Small intestine (tissue), 7 donors: ENCODE measurements around the gene IRF3. TPM values are rescaled to one million over a fixed set of nuclear protein-coding genes. Genes with fewer than 3 reads are reported as not detected.

Experiments used
- DNase-seq, 2 donors: peaks; one replicate each; pipeline versions ENCODE4 v3.0.0 to v3.0.0-alpha.2; 2013
- FAIRE-seq: peaks from 2 replicates; lab custom pipeline; 2012; peaks lifted over from hg19 to GRCh38; lab: Jason Lieb, UNC
- H3K27ac ChIP-seq, 3 donors: one replicate each; pipeline ENCODE4 v1.5.1; 2013; ENCODE audit warnings: low read length in 2 of 3, mild to moderate bottlenecking in 2 of 3, control low read depth in 1 of 3, inconsistent platforms in 1 of 3, low read depth in 1 of 3, moderate library complexity in 1 of 3
- H3K27me3 ChIP-seq, 3 donors: one replicate each; pipeline ENCODE4 v1.6.1; 2013; ENCODE audit warnings: low read length in 3 of 3, inconsistent platforms in 1 of 3; ENCODE audit not compliant: control insufficient read depth in 3 of 3, insufficient read depth in 3 of 3
- H3K36me3 ChIP-seq, 3 donors: one replicate each; pipeline ENCODE4 v1.6.1; 2013; ENCODE audit warnings: low read length in 3 of 3, inconsistent platforms in 1 of 3, low read depth in 1 of 3, mild to moderate bottlenecking in 1 of 3, moderate library complexity in 1 of 3; ENCODE audit not compliant: control insufficient read depth in 3 of 3, insufficient read depth in 2 of 3
- H3K4me1 ChIP-seq, 3 donors: one replicate each; pipeline ENCODE4 v1.6.1; 2013; ENCODE audit warnings: low read length in 2 of 3, inconsistent platforms in 1 of 3, low read depth in 1 of 3, mild to moderate bottlenecking in 1 of 3, moderate library complexity in 1 of 3; ENCODE audit not compliant: control insufficient read depth in 3 of 3, insufficient read depth in 2 of 3
- H3K4me3 ChIP-seq, 3 donors: one replicate each; pipeline ENCODE4 v1.5.1; 2013; ENCODE audit warnings: low read length in 3 of 3, control low read depth in 1 of 3, inconsistent platforms in 1 of 3, low read depth in 1 of 3, mild to moderate bottlenecking in 1 of 3, moderate library complexity in 1 of 3
- H3K9me3 ChIP-seq, 2 donors: one replicate each; pipeline ENCODE4 v1.6.1; 2013; ENCODE audit warnings: low read depth in 1 of 2, low read length in 1 of 2; ENCODE audit not compliant: control insufficient read depth in 2 of 2, insufficient read depth in 1 of 2
- WGBS, 3 donors: extraction: QIAGEN DNeasy Blood & Tissue Kit; methylation state at CpG; one replicate each; pipeline ENCODE4 v1.1.7; 2013; 5-methylcytosine and 5-hydroxymethylcytosine counted together
- polyA plus RNA-seq, 4 donors: library from polyadenylated mRNA; stranded (reverse) in 3 of 4; unstranded in 1 of 4; fragments of 200-250 nt in 3 of 4; fragments of 120-200 nt in 1 of 4; gene quantifications; one replicate each; pipeline versions ENCODE4 v1.2.1 to v1.2.3, GENCODE V29; 2013
- donor health status: healthy with polysubstance abuse.
- donor health status: control.
- donor health status: control.
- donor health status: Bipolar disorder and iron deficiency.
- donor health status: healthy.

Gene IRF3
- polyA plus RNA-seq, 4 donors: 92.1 to 255 (median 119) TPM

DNA sequence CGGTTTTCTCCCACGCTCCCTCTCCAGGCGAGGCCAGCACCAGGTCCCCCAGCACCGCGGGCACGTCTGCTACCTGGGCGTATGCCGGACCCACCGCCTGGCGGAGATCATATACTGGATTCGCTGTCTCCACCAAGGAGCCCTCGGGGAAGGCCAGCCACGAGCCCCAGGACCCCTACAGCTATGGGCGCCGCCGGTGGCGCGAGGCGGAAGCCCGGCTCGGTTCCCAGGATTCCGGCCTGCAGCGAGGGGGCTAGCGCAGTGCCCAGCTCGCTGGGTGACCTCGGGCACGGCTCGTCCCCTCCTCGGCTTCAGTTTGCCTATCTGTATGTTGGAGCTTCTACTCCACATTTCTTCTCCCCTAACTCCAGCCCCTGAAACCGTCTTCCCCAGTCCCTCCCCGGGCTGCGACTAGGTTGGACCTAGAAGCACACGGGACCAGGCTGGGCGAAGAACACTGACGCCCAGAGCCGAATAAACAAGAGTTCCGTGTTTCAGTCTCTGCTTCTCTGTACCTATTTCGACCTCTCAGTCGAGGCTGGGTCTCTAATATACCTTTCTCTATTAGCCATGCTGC, 24.5 kb upstream of the IRF3 start:
- no peaks in the 10 kb centered on the region for H3K9me3 ChIP-seq
- peak overlapping the region in 2 of 3 donors; percentile 34 to 42 for H3K4me3 ChIP-seq
- H3K4me1 ChIP-seq: peaks cover 0 to 15% (median 5%) of the 10 kb centered on the region in 3 donors
- peaks cover 6 to 42% (median 8%) of the 10 kb centered on the region in 3 donors for H3K36me3 ChIP-seq
- 16 to 26% (median 18%) methylated on average over 32 to 39 of the region's 39 CpGs for WGBS, 3 donors
- peaks cover 0 to 46% (median 0%) of the 10 kb centered on the region in 3 donors for H3K27me3 ChIP-seq
- no peak for DNase-seq
- H3K27ac ChIP-seq: peak overlapping the region in 2 of 3 donors; percentile 27 to 42
- FAIRE-seq: no peak

GRCh38 chr19:49689133-49690078, 23.7 kb upstream of the IRF3 start, which contains the start of gene ADM5:
TSS of gene ADM5 (plus strand) at chr19:49689594. CDS start at chr19:49689838, 244 bp downstream.
- FAIRE-seq: no peak
- peaks cover 0 to 46% (median 0%) of the 10 kb centered on the region in 3 donors for H3K27me3 ChIP-seq

GRCh38 chr19:49688531-49689132, 23.0 kb upstream of the IRF3 start:
- Histone ChIP-seq H3K4me3 (no peak overlapping the region), H3K9me3 (no peaks in the 10 kb centered on the region), H3K27ac (no peak overlapping the region), H3K4me1 (peaks cover 0 to 15% (median 5%) of the 10 kb centered on the region in 3 donors), H3K27me3 (peaks cover 0 to 46% (median 0%) of the 10 kb centered on the region in 3 donors), H3K36me3 (peaks cover 8 to 58% (median 9%) of the 10 kb centered on the region in 3 donors)
- WGBS, 3 donors: 71 to 80% (median 76%) methylated on average over 11 to 12 of the region's 12 CpGs
- no peak for FAIRE-seq
- peak in 1 of 2 donors; percentile 26 for DNase-seq

More at GRCh38 chr19:49689133-49690078, 23.7 kb upstream of the IRF3 start, which contains the start of gene ADM5:
- 17 to 32% (median 31%) methylated on average over 54 of the region's 54 CpGs for whole genome bisulfite sequencing, 3 donors
- H3K4me3 ChIP-seq: peak within 1 kb of the TSS in 2 of 3 donors; percentile 34 to 42
- peaks cover 8 to 50% (median 9%) of the 10 kb centered on the region in 3 donors for H3K36me3 ChIP-seq
- peak; percentile 52 to 66 for DNase-seq
- no peaks in the 10 kb centered on the region for H3K9me3 ChIP-seq
- H3K4me1 ChIP-seq: peaks cover 0 to 15% (median 5%) of the 10 kb centered on the region in 3 donors
- peak within 1 kb of the TSS in 1 of 3 donors; percentile 42 for H3K27ac ChIP-seq

GRCh38 chr19:49687566-49688316, 22.1 kb upstream of the IRF3 start:
- Histone ChIP-seq H3K27ac (no peak overlapping the region), H3K36me3 (peaks cover 8 to 67% (median 9%) of the 10 kb centered on the region in 3 donors), H3K9me3 (no peaks in the 10 kb centered on the region), H3K27me3 (peaks cover 0 to 39% (median 0%) of the 10 kb centered on the region in 3 donors), H3K4me1 (peaks cover 0 to 15% (median 5%) of the 10 kb centered on the region in 3 donors), H3K4me3 (no peak overlapping the region)
- FAIRE-seq: no peak
- DNase-seq: no peak
- 66 to 79% (median 77%) methylated on average over 25 to 26 of the region's 26 CpGs for WGBS, 3 donors

- no peak for DNase-seq
- Histone ChIP-seq H3K4me3 (no peak overlapping the region), H3K36me3 (peaks cover 12 to 73% (median 12%) of the 10 kb centered on the region in 3 donors), H3K9me3 (no peaks in the 10 kb centered on the region), H3K4me1 (peaks cover 0 to 15% (median 5%) of the 10 kb centered on the region in 3 donors), H3K27me3 (peaks cover 0 to 33% (median 0%) of the 10 kb centered on the region in 3 donors), H3K27ac (no peak overlapping the region)
- WGBS, 3 donors: 73 to 82% (median 77%) methylated on average over 11 to 12 of the region's 12 CpGs
- no peak for FAIRE-seq
Observed at GRCh38 chr19:49687150-49687549, 21.5 kb upstream of the IRF3 start.

- Histone ChIP-seq H3K4me3 (no peak overlapping the region), H3K36me3 (peaks cover 12 to 78% (median 16%) of the 10 kb centered on the region in 3 donors), H3K27ac (no peak overlapping the region), H3K4me1 (peaks cover 0 to 15% (median 5%) of the 10 kb centered on the region in 3 donors), H3K9me3 (no peaks in the 10 kb centered on the region), H3K27me3 (peaks cover 0 to 29% (median 0%) of the 10 kb centered on the region in 3 donors)
- FAIRE-seq (no peak), DNase-seq (no peak)
- 91 to 93% (median 92%) methylated on average over 24 to 27 of the region's 27 CpGs for WGBS, 3 donors
Observed at GRCh38 chr19:49686503-49687088, 20.9 kb upstream of the IRF3 start.

DNA sequence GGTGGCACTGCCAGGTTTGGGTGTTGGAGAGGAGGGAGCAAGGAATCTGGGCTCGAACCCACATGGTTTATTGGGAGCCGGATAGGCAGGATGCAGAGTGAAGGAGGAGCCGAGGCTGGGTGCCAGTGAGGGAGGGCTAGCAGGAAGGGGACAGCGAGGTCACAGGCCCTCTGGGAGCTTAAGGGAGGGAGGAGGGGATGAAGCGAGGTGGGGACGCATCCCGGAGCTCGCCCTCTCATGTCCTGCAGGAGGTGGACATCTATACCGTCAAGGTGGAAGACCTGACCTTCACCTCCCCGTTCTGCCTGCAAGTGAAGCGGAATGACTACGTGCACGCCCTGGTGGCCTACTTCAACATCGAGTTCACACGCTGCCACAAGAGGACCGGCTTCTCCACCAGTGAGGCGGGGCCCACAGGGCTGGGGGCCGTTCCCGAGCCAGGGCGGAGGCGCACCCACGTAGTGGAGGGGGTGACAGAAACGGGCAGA, 20.2 kb upstream of the IRF3 start:
- H3K4me3 ChIP-seq: no peak overlapping the region
- H3K36me3 ChIP-seq: peaks cover 12 to 85% (median 16%) of the 10 kb centered on the region in 3 donors
- 77 to 85% (median 81%) methylated on average over 23 of the region's 23 CpGs for WGBS, 3 donors
- H3K27me3 ChIP-seq: peaks cover 0 to 22% (median 0%) of the 10 kb centered on the region in 3 donors
- DNase-seq (no peak), FAIRE-seq (no peak)
- H3K4me1 ChIP-seq: peaks cover 0 to 17% (median 0%) of the 10 kb centered on the region in 3 donors
- H3K27ac ChIP-seq: no peak overlapping the region
- no peaks in the 10 kb centered on the region for H3K9me3 ChIP-seq
